Astrocyte (in vitro differentiated cells and primary cell): ENCODE data around the gene QRFPR. TPM values are rescaled to one million over a fixed set of nuclear protein-coding genes. Genes with fewer than 3 reads are reported as not detected.
"Not testable (repeated sequence)": the region's sequence is repeated elsewhere in the genome, so short reads cannot be mapped to it uniquely, and the experiment has no call there.

Experiments
- DNase-seq: peaks from one replicate; pipeline ENCODE4 v3.0.0-alpha.2; 2010; ENCODE audit warnings: low read depth
- FAIRE-seq: peaks from 2 replicates; lab custom pipeline; 2011; peaks lifted over from hg19 to GRCh38; lab: Jason Lieb, UNC
- H2AFZ ChIP-seq: 2 replicates; pipeline ENCODE4 v1.6.0; 2012; ENCODE audit warnings: low read depth, low read length, inconsistent platforms
- H3K27ac ChIP-seq: 2 replicates; pipeline ENCODE4 v1.5.1; 2011; ENCODE audit warnings: low read depth, low read length, inconsistent platforms
- H3K27me3 ChIP-seq: 2 replicates; pipeline ENCODE4 v1.6.0; 2011; ENCODE audit warnings: low read length, inconsistent platforms; ENCODE audit not compliant: insufficient read depth
- H3K36me3 ChIP-seq: 2 replicates; pipeline ENCODE4 v1.5.1; 2011; ENCODE audit warnings: low read length, inconsistent platforms; ENCODE audit not compliant: insufficient read depth
- H3K4me1 ChIP-seq: 2 replicates; pipeline ENCODE4 v1.5.1; 2011; ENCODE audit warnings: low read length, inconsistent platforms; ENCODE audit not compliant: insufficient read depth
- H3K4me2 ChIP-seq: 2 replicates; pipeline ENCODE4 v1.6.0; 2012; ENCODE audit warnings: low read length, inconsistent platforms
- H3K4me3 ChIP-seq: 2 replicates; pipeline ENCODE4 v1.5.1; 2011; ENCODE audit warnings: low read depth, mild to moderate bottlenecking, low read length, inconsistent platforms; ENCODE audit not compliant: insufficient read depth
- H3K79me2 ChIP-seq: 2 replicates; pipeline ENCODE4 v1.6.0; 2012; ENCODE audit warnings: mild to moderate bottlenecking, low read length, inconsistent platforms; ENCODE audit not compliant: insufficient read depth
- H3K9ac ChIP-seq: 2 replicates; pipeline ENCODE4 v1.6.0; 2012; ENCODE audit warnings: mild to moderate bottlenecking, low read length, inconsistent platforms
- H3K9me3 ChIP-seq: 2 replicates; pipeline ENCODE4 v1.5.1; 2012; ENCODE audit warnings: low read depth, mild to moderate bottlenecking, low read length, inconsistent platforms; ENCODE audit not compliant: insufficient read depth
- H4K20me1 ChIP-seq: 2 replicates; pipeline ENCODE4 v1.6.0; 2012; ENCODE audit warnings: low read length, inconsistent platforms; ENCODE audit not compliant: insufficient read depth
- H3K27ac Mint-ChIP-seq: one replicate; pipeline ENCODE4 v1.8.0; 2021; ENCODE audit warnings: mild to moderate bottlenecking, mixed read lengths; ENCODE audit not compliant: unreplicated experiment
- H3K27me3 Mint-ChIP-seq: one replicate; pipeline ENCODE4 v1.8.0; 2021; ENCODE audit warnings: low read depth, mixed read lengths; ENCODE audit not compliant: unreplicated experiment
- H3K36me3 Mint-ChIP-seq: one replicate; pipeline ENCODE4 v1.8.0; 2021; ENCODE audit warnings: low read depth, mixed read lengths; ENCODE audit not compliant: unreplicated experiment
- H3K4me1 Mint-ChIP-seq: one replicate; pipeline ENCODE4 v1.8.0; 2021; ENCODE audit warnings: low read depth, mixed read lengths; ENCODE audit not compliant: unreplicated experiment
- H3K4me3 Mint-ChIP-seq: one replicate; pipeline ENCODE4 v1.8.0; 2021; ENCODE audit warnings: mild to moderate bottlenecking, moderate library complexity, mixed read lengths; ENCODE audit not compliant: unreplicated experiment
- H3K9me3 Mint-ChIP-seq: one replicate; pipeline ENCODE4 v1.8.0; 2021; ENCODE audit warnings: mild to moderate bottlenecking, mixed read lengths; ENCODE audit not compliant: unreplicated experiment
- CTCF ChIP-seq: IDR thresholded peaks from 2 replicates; pipeline ENCODE4 v1.5.1; 2011; ENCODE audit warnings: low read depth, mild to moderate bottlenecking, inconsistent platforms, low read length, moderate library complexity; ENCODE audit not compliant: insufficient read depth
- EZH2 ChIP-seq: IDR thresholded peaks from 2 replicates; pipeline ENCODE4 v1.6.1; 2012; ENCODE audit warnings: mild to moderate bottlenecking, low read length, inconsistent platforms; ENCODE audit not compliant: insufficient read depth
- total RNA-seq: library from RNA; stranded (reverse); gene quantifications from 2 replicates; pipeline ENCODE4 v1.2.1, GENCODE V29; 2021

The QRFPR gene
- total RNA-seq, 1 donor from 2014 or later, result not detected

DNA sequence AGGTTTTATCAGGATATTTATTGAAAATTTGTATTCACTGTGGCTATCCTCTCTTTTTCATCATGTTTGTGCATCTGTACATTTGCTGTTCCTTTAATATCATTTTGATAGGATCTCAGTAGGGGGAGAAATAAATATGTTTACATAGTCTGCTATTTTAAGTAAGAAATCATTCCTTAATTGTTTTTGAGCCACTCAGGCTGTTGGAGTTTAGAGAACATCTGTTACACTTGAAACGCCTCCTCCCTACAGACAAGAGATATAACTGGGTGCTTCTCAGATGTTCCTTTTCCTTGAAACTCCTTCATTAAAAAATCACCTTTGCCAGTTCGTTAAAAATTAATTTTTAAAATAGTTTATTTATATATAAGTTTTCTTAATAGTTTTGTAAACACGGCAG, 59.4 kb downstream of the QRFPR start:
- FAIRE-seq, result no peak
- no peaks in the 10 kb centered on the region for H4K20me1 ChIP-seq
- H3K4me1 ChIP-seq, result no peaks in the 10 kb centered on the region
- no peaks in the 10 kb centered on the region for H3K9me3 ChIP-seq
- no peak overlapping the region for H2AFZ ChIP-seq
- H3K79me2 ChIP-seq, result no peaks in the 10 kb centered on the region
- H3K36me3 ChIP-seq, result no peaks in the 10 kb centered on the region
- no peaks in the 10 kb centered on the region for H3K4me1 Mint-ChIP-seq
- no peak overlapping the region for H3K27ac ChIP-seq
- no peaks in the 10 kb centered on the region for H3K9me3 Mint-ChIP-seq
- no peak for DNase-seq
- no peak overlapping the region for H3K4me3 ChIP-seq
- no peak overlapping the region for H3K4me2 ChIP-seq
- H3K36me3 Mint-ChIP-seq, result no peaks in the 10 kb centered on the region
- H3K4me3 Mint-ChIP-seq, result no peak overlapping the region
- H3K9ac ChIP-seq, result no peak overlapping the region
- peaks cover 2% of the 10 kb centered on the region for H3K27me3 ChIP-seq
- TF ChIP-seq EZH2, result no peak
- no peaks in the 10 kb centered on the region for H3K27me3 Mint-ChIP-seq
- H3K27ac Mint-ChIP-seq, result no peak overlapping the region

DNA sequence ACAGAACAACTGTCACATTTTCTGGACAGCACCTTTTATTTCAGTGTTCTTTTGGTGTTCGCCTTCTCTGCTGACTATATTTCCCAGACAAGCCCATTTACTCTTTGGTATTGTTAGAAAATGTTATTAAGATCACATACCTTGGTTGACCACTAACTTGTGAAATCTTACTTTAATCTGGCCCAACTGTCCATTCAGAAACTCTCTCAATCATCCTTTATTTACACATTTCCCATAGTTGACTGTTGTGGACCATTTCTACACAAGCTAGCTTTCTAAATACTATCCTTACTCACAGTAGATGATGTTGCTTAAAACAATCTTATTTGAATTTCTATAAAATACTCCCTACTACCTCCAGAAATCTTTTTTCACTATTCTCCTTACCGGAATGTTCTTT, 64.7 kb downstream of the QRFPR start:
- H3K79me2 ChIP-seq, result no peaks in the 10 kb centered on the region
- FAIRE-seq (no peak), DNase-seq (no peak)
- H3K9me3 ChIP-seq, result no peaks in the 10 kb centered on the region
- Mint-ChIP-seq H3K36me3 (no peaks in the 10 kb centered on the region), H3K27me3 (no peaks in the 10 kb centered on the region), H3K4me3 (no peak overlapping the region), H3K4me1 (no peaks in the 10 kb centered on the region), H3K9me3 (no peaks in the 10 kb centered on the region), H3K27ac (no peak overlapping the region)
- no peaks in the 10 kb centered on the region for H3K36me3 ChIP-seq
- H3K27ac ChIP-seq, result no peak overlapping the region
- TF ChIP-seq CTCF, result no peak
- no peak for TF ChIP-seq EZH2
- H3K4me2 ChIP-seq, result no peak overlapping the region
- H3K4me3 ChIP-seq, result no peak overlapping the region
- no peak overlapping the region for H3K9ac ChIP-seq
- no peaks in the 10 kb centered on the region for H3K4me1 ChIP-seq
- no peaks in the 10 kb centered on the region for H3K27me3 ChIP-seq
- H2AFZ ChIP-seq, result no peak overlapping the region
- no peaks in the 10 kb centered on the region for H4K20me1 ChIP-seq

GRCh38 chr4:121313430-121313829, 67.4 kb downstream of the QRFPR start:
- H3K27ac ChIP-seq, FAIRE-seq, H4K20me1 ChIP-seq, H3K9me3 ChIP-seq, H3K9ac ChIP-seq, H3K27ac Mint-ChIP-seq, H3K36me3 ChIP-seq, H3K4me2 ChIP-seq, H3K4me3 ChIP-seq, H3K27me3 Mint-ChIP-seq, H3K4me1 Mint-ChIP-seq, H3K79me2 ChIP-seq, H3K4me3 Mint-ChIP-seq, H3K9me3 Mint-ChIP-seq, DNase-seq, H3K27me3 ChIP-seq, H3K4me1 ChIP-seq, H3K36me3 Mint-ChIP-seq, H2AFZ ChIP-seq: not testable (repeated sequence)

- H3K9me3 ChIP-seq, result no peaks in the 10 kb centered on the region
- no peak overlapping the region for H3K27ac Mint-ChIP-seq
- no peaks in the 10 kb centered on the region for H3K79me2 ChIP-seq
- H3K4me1 ChIP-seq, result no peaks in the 10 kb centered on the region
- H3K27ac ChIP-seq, result no peak overlapping the region
- no peak overlapping the region for H3K4me3 ChIP-seq
- H3K36me3 ChIP-seq, result no peaks in the 10 kb centered on the region
- H3K9ac ChIP-seq, result no peak overlapping the region
- no peak overlapping the region for H3K4me3 Mint-ChIP-seq
- no peaks in the 10 kb centered on the region for H3K36me3 Mint-ChIP-seq
- no peaks in the 10 kb centered on the region for H3K27me3 ChIP-seq
- no peak overlapping the region for H2AFZ ChIP-seq
- TF ChIP-seq CTCF, result no peak
- TF ChIP-seq EZH2, result no peak
- H3K9me3 Mint-ChIP-seq, result no peaks in the 10 kb centered on the region
- FAIRE-seq (no peak), DNase-seq (no peak)
- H3K27me3 Mint-ChIP-seq, result no peaks in the 10 kb centered on the region
- H3K4me1 Mint-ChIP-seq, result peaks cover 12% of the 10 kb centered on the region
- no peak overlapping the region for H3K4me2 ChIP-seq
- H4K20me1 ChIP-seq, result no peaks in the 10 kb centered on the region
These were observed 72.0 kb downstream of the QRFPR start for GRCh38 chr4:121308828-121309227.
